Mononuclear cell (primary cell): ENCODE results near the gene MAP6. TPM values are rescaled to one million over a fixed set of nuclear protein-coding genes. Genes with fewer than 3 reads are reported as not detected.

ENCODE experiments used
- H3K27me3 ChIP-seq: 2 replicates; pipeline ENCODE4 v1.6.0; 2011; ENCODE audit warnings: low read length, control low read depth; ENCODE audit not compliant: insufficient read depth
- H3K4me1 ChIP-seq: 2 replicates; pipeline ENCODE4 v1.5.1; 2011; ENCODE audit warnings: mild to moderate bottlenecking, low read length, control low read depth; ENCODE audit not compliant: insufficient read depth
- H3K4me3 ChIP-seq: 2 replicates; pipeline ENCODE4 v1.5.1; 2011; ENCODE audit warnings: mild to moderate bottlenecking, low read length, moderate library complexity
- H3K9me3 ChIP-seq: 2 replicates; pipeline ENCODE4 v1.5.1; 2011; ENCODE audit warnings: low read depth, mild to moderate bottlenecking, control low read depth, low read length
- total RNA-seq: library from RNA; depleted of rRNA; stranded (reverse); fragments of >200 nt; gene quantifications from one replicate; pipeline ENCODE4 v1.2.3, GENCODE V29; 2012

MAP6 gene
- total RNA-seq, 1 donor: not detected

DNA sequence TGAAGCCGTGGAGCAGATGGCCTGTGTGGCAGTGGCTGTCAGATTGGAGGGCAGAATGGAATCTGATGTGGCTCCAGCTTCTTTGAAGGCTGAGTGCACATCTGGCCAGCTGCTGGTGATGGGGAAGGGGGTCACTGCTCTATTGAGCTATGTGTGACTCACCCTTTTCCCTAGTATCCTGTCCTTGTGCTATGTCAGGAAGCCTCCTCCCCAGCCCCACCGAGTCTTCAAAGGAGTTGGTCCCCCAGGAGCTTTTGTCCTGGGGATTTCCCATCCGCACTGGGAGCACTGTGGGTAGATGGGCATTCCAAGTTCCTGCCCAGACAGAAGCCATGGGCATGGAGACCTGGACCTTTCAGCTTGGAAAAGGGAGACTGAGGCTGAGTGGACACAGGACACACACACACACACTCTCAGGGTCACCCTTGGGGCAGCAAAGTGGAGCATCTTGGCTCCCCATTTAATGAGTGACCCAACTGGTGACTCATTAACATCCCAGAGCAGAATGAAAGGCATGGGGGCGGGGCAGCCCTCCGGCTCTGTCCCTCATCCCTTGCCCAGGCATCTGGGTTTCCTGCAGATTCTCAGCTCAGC is 103.5 kb downstream of the MAP6 start:
- no peak overlapping the region for H3K4me3 ChIP-seq
- no peaks in the 10 kb centered on the region for H3K9me3 ChIP-seq
- peaks cover 17% of the 10 kb centered on the region for H3K4me1 ChIP-seq
- H3K27me3 ChIP-seq: no peaks in the 10 kb centered on the region

DNA sequence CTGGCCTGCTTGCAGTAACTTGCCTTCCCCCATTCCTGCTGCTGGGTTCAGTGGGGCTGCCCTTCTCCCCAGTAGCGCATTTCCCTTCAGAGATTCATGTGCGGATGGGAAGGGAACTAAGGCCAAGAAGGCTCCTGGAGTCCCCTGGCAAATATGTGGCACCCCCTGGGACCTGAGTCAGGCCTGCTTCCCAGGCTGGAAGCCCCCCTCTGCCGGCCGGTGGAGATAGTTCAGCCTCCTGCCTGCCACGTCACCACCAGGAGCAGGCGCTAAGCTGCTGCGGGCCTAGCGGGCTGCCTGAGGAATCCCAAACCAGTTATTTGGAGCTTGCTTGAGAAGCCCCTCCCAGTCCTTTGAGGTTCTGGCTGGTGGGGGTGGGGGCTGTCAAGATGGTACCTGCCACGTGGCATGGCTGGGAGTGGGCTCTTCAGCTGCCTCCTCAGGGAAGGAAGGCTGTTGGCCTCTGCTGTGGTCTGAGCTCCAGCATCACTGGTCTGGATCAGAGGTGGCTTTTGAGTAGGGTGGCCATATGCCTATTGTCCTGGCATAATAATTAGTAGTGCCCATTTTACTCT is 104.8 kb downstream of the MAP6 start:
- Histone ChIP-seq H3K9me3 (no peaks in the 10 kb centered on the region), H3K4me1 (peaks cover 17% of the 10 kb centered on the region), H3K27me3 (no peaks in the 10 kb centered on the region), H3K4me3 (no peak overlapping the region)

- Histone ChIP-seq H3K9me3 (no peaks in the 10 kb centered on the region), H3K27me3 (no peaks in the 10 kb centered on the region), H3K4me3 (no peak overlapping the region), H3K4me1 (peaks cover 17% of the 10 kb centered on the region)
Measured at GRCh38 chr11:75563501-75563977, 105.3 kb downstream of the MAP6 start.

- H3K9me3 ChIP-seq: no peaks in the 10 kb centered on the region
- peaks cover 17% of the 10 kb centered on the region for H3K4me1 ChIP-seq
- no peaks in the 10 kb centered on the region for H3K27me3 ChIP-seq
- H3K4me3 ChIP-seq: peak overlapping the region; percentile 68
Measured at GRCh38 chr11:75562836-75563484, 105.9 kb downstream of the MAP6 start.

DNA sequence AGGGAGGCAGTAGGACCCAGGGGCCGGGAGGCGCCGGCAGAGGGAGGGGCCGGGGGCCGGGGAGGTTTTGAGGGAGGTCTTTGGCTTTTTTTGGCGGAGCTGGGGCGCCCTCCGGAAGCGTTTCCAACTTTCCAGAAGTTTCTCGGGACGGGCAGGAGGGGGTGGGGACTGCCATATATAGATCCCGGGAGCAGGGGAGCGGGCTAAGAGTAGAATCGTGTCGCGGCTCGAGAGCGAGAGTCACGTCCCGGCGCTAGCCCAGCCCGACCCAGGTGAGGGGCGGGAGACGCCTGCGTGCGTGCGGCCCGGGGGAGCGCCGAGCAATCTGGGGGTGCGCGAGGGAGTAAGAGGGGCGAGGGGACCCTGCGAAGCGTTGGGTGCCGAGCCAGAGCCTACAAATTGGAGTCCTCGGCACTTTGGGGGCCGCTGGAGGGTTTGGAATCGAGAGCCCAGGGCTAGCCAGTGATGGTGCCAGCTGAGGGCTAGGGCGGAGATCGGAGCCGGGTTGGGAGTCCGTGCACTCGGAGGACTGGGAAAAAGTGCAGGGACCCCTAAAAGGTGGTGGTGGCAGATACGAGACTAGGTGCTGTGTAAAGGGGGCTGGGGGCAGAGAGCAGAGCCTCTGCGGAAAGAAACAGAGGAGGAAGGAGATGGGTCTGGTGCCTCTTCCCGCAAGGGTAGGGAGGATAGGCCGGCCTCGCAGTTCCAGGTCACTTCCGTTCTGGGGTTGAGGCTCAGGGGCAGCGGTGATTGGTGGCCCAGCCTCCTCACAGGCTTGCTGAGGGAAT is 106.6 kb downstream of the MAP6 start, which contains the start of gene SERPINH1:
TSS of gene SERPINH1 (plus strand) at position 206 of the 788 bp plus-strand sequence. CDS start 4,097 bp downstream, outside the sequence.
- H3K9me3 ChIP-seq: no peaks in the 10 kb centered on the region
- peaks cover 17% of the 10 kb centered on the region for H3K4me1 ChIP-seq
- H3K4me3 ChIP-seq: peak within 1 kb of the TSS; percentile 68
- H3K27me3 ChIP-seq: no peaks in the 10 kb centered on the region

DNA sequence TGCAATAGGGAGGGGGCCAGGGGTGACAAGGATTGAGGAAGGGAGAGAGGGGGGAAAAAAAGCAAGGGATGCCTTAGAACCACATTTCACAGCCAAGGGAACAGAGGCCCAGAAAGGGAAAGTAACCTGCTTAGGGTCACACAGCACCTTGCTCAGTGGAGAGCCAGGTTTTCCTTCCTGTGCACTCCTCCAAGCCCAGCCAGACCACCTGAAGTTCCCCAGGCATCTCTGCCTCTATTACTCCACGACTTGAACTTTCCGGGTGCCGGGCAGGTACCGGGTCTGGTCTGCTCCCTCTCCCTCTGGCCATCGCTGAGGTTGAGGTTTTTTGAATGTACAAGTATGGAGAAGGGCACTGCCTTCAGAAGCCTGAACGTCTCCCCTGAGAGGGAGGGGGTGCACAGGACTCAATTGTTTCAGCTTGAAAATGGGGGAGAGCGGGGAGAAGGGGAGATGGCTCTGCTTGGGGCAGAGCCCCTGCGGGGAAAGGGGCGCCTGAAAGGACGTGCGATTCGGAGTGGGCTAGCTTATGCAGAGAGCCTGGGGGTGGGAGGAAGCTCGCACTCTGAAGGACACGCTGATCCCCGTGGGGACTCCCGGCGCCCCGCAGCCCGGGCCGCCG is 107.3 kb downstream of the MAP6 start:
- Histone ChIP-seq H3K9me3 (no peaks in the 10 kb centered on the region), H3K27me3 (no peaks in the 10 kb centered on the region), H3K4me1 (peaks cover 17% of the 10 kb centered on the region), H3K4me3 (peak overlapping the region; percentile 68)

DNA sequence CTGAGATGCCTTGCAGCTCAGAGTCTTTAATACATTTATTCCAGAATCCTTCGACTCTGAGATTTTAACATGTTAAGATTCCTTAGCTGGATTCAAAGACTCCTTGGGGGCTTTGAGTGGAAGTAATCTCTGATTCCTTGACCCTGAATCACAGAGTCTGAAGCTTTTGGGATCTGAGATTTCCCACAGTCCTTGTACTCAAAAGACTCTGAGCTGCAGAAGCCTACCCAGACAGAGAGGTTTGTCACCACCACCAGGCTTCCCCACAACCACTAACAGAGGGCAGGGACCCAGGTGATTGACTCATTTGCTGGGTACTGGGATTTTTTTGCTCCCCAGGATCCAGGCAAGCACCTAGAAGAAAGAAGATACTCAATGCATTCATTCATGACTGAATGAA is 108.2 kb downstream of the MAP6 start:
- Histone ChIP-seq H3K9me3 (no peaks in the 10 kb centered on the region), H3K4me3 (no peak overlapping the region), H3K27me3 (no peaks in the 10 kb centered on the region)

GRCh38 chr11:75558939-75559843 is 109.6 kb downstream of the MAP6 start:
- peaks cover 17% of the 10 kb centered on the region for H3K4me1 ChIP-seq
- no peaks in the 10 kb centered on the region for H3K27me3 ChIP-seq
- H3K9me3 ChIP-seq: no peaks in the 10 kb centered on the region
- no peak overlapping the region for H3K4me3 ChIP-seq

More for the DNA sequence above, 108.2 kb downstream of the MAP6 start:
- H3K4me1 ChIP-seq: peaks cover 17% of the 10 kb centered on the region

DNA sequence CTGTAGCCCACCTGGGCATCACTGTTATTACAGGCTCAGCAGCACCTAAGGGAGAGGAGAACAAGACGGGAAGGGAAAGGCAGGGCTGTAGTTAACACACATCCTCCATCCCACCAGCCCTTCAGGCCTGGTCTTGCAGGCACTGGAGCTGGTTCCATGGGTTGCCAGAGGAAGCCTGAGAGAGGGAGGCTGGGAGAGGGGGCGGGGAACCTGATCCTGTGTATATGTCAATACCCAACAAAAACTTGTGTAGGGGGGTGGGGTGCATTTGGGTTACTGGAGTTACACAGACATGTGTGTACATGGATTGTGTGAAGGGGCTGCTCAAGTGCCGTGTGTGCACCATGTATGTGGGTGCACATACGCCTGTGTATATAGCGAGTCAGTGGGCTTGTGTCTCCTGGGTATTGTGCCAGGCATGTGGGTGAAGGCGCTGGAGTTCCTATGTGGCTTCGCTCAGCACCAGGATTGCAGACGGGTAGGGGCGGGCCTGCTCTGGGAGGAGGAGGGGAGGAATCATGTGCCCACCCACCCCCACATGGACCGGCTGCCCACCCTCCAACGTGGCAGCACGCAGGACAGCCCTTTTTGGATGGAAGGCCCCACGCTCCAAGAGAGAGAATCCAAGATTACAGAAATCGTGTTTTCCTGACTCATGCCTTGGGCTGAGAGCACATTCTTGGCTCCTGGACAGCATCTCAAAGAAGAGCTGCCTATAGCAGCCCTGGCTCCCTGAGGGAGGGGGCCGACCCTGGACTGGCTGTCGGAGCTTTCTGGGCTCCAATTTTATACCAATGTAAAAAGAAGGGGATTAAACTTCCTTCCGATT is 111.0 kb downstream of the MAP6 start:
- Histone ChIP-seq H3K27me3 (no peaks in the 10 kb centered on the region), H3K4me3 (no peak overlapping the region), H3K4me1 (peaks cover 12% of the 10 kb centered on the region), H3K9me3 (no peaks in the 10 kb centered on the region)

DNA sequence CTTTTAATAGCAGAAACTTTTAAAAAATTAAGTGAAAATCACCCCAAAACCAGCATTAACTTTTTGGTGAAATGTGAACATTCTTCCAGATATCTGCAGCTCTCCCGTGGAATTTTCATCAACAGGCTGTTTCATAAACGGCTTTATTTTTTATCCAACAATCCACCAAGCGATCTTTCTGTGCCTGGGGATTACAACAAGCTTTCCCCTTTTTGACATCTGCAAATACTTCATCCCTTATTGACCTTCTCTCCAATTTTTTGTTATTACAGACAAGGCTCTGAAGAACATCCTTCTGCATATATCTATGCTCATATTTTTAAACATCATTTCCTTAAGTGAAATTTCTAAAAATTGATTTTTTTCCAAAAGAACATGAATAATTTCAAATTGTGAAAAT is 112.6 kb downstream of the MAP6 start:
- Histone ChIP-seq H3K4me3 (no peak overlapping the region), H3K4me1 (peaks cover 2% of the 10 kb centered on the region), H3K9me3 (no peaks in the 10 kb centered on the region), H3K27me3 (no peaks in the 10 kb centered on the region)

- no peaks in the 10 kb centered on the region for H3K27me3 ChIP-seq
- H3K9me3 ChIP-seq: no peaks in the 10 kb centered on the region
- no peaks in the 10 kb centered on the region for H3K4me1 ChIP-seq
- H3K4me3 ChIP-seq: no peak overlapping the region
Measured at GRCh38 chr11:75555079-75555811, 113.6 kb downstream of the MAP6 start.

- H3K9me3 ChIP-seq: no peaks in the 10 kb centered on the region
- H3K4me1 ChIP-seq: no peaks in the 10 kb centered on the region
- no peaks in the 10 kb centered on the region for H3K27me3 ChIP-seq
- no peak overlapping the region for H3K4me3 ChIP-seq
Measured at GRCh38 chr11:75554258-75555022, 114.4 kb downstream of the MAP6 start.
